Fibroblast of lung (primary cell): ENCODE measurements around the gene ABR. TPM values are rescaled to one million over a fixed set of nuclear protein-coding genes. Genes with fewer than 3 reads are reported as not detected.

ENCODE experiments used
- DNase-seq, 2 donors: peaks; one replicate each; pipeline versions ENCODE4 v3.0.0 to v3.0.0-alpha.2; 2010; ENCODE audit warnings: low read depth in 2 of 2
- H2AFZ ChIP-seq: 2 replicates; pipeline ENCODE4 v1.5.1; 2012; ENCODE audit warnings: low read length, control low read depth, inconsistent platforms
- H3K27ac ChIP-seq: 2 replicates; pipeline ENCODE4 v1.5.1; 2011; ENCODE audit warnings: low read length, control low read depth; ENCODE audit not compliant: insufficient read depth
- H3K27me3 ChIP-seq: 2 replicates; pipeline ENCODE4 v1.5.1; 2011; ENCODE audit warnings: mild to moderate bottlenecking, low read length; ENCODE audit not compliant: control insufficient read depth, insufficient read depth
- H3K36me3 ChIP-seq: 2 replicates; pipeline ENCODE4 v1.5.1; 2011; ENCODE audit warnings: low read length; ENCODE audit not compliant: control insufficient read depth, insufficient read depth
- H3K4me1 ChIP-seq: 2 replicates; pipeline ENCODE4 v1.5.1; 2011; ENCODE audit warnings: low read length; ENCODE audit not compliant: control insufficient read depth, insufficient read depth; ENCODE audit errors: extremely low read depth
- H3K4me2 ChIP-seq: 2 replicates; pipeline ENCODE4 v1.5.1; 2011; ENCODE audit warnings: low read length, control low read depth; ENCODE audit not compliant: insufficient read depth; ENCODE audit errors: extremely low read depth
- H3K4me3 ChIP-seq, 4 experiments: fragments of 200-600 bp in 1 of 4; sonication (generic) in 1 of 4; replicated peaks in 1 of 4; 2 replicates each; pipeline ENCODE4 v1.5.1; 2011 to 2016; ENCODE audit warnings: low read length in 4 of 4, low read depth in 3 of 4, mild to moderate bottlenecking in 3 of 4, control low read depth in 2 of 4, inconsistent platforms in 1 of 4, mixed read lengths in 1 of 4; ENCODE audit not compliant: insufficient read depth in 1 of 4; ENCODE audit errors: control extremely low read depth in 1 of 4
- H3K79me2 ChIP-seq: 2 replicates; pipeline ENCODE4 v1.5.1; 2012; ENCODE audit warnings: mild to moderate bottlenecking, low read length, inconsistent platforms; ENCODE audit not compliant: control insufficient read depth, insufficient read depth
- H3K9ac ChIP-seq: 2 replicates; pipeline ENCODE4 v1.5.1; 2011; ENCODE audit warnings: mild to moderate bottlenecking, low read length, control low read depth; ENCODE audit not compliant: insufficient read depth
- H3K9me3 ChIP-seq: 2 replicates; pipeline ENCODE4 v1.5.1; 2012; ENCODE audit warnings: low read depth, low read length; ENCODE audit not compliant: control insufficient read depth, insufficient read depth
- H4K20me1 ChIP-seq: 2 replicates; pipeline ENCODE4 v1.5.1; 2011; ENCODE audit warnings: low read length; ENCODE audit not compliant: control insufficient read depth, insufficient read depth; ENCODE audit errors: extremely low read depth
- EZH2 ChIP-seq: IDR thresholded peaks from 2 replicates; pipeline ENCODE4 v1.5.1; 2012; ENCODE audit warnings: low read length, control low read depth, mild to moderate bottlenecking; ENCODE audit errors: missing control alignments
- polyA plus RNA-seq, 2 donors: library from polyadenylated mRNA; depleted of rRNA in 1 of 2; stranded (reverse) in 1 of 2; unstranded in 1 of 2; fragments of >200 nt; gene quantifications; 2 replicates each; pipeline ENCODE4 v1.2.1, GENCODE V29; 2011 to 2012; ENCODE audit warnings: missing spikeins in 1 of 2
- total RNA-seq: library from RNA; depleted of rRNA; stranded (reverse); fragments of >200 nt; gene quantifications from 2 replicates; pipeline ENCODE4 v1.2.1, GENCODE V29; 2014
- TF ChIP-seq, protein P1 (sequence below), 2 donors: IDR thresholded peaks in 1 of 2; conservative IDR thresholded peaks in 1 of 2; 1 replicate in 1 of 2; 2 replicates in 1 of 2; pipeline ENCODE4 v1.5.1; 2011 to 2012; ENCODE audit warnings: low read length in 2 of 2, control low read depth in 1 of 2, inconsistent platforms in 1 of 2, low read depth in 1 of 2, mild to moderate bottlenecking in 1 of 2

Gene ABR
- total and polyA plus RNA-seq, 2 donors (not counting 1 experiment from before 2014, with no cell fraction given), result 43.7 to 84.7 TPM

GRCh38 chr17:1197781-1198490, 18.2 kb upstream of the ABR start:
- Histone ChIP-seq H3K4me2 (no peak overlapping the region), H3K27ac (no peak overlapping the region), H3K36me3 (no peaks in the 10 kb centered on the region), H3K4me1 (peaks cover 3% of the 10 kb centered on the region), H3K79me2 (no peaks in the 10 kb centered on the region), H2AFZ (no peak overlapping the region), H3K9ac (no peak overlapping the region), H4K20me1 (no peaks in the 10 kb centered on the region), H3K27me3 (no peaks in the 10 kb centered on the region), H3K4me3 (no peak overlapping the region), H3K9me3 (no peaks in the 10 kb centered on the region)
- TF ChIP-seq EZH2, result no peak
- peak; percentile 21 to 62 for DNase-seq

- peak; percentile 18 to 70 for DNase-seq
- Histone ChIP-seq H3K9me3 (no peaks in the 10 kb centered on the region), H3K9ac (no peak overlapping the region), H3K36me3 (no peaks in the 10 kb centered on the region), H3K79me2 (no peaks in the 10 kb centered on the region), H3K4me3 (no peak overlapping the region), H3K4me1 (peaks cover 3% of the 10 kb centered on the region), H2AFZ (no peak overlapping the region), H3K4me2 (no peak overlapping the region), H3K27ac (no peak overlapping the region), H4K20me1 (no peaks in the 10 kb centered on the region), H3K27me3 (no peaks in the 10 kb centered on the region)
- TF ChIP-seq EZH2, result no peak
- TF ChIP-seq, protein P1, sequence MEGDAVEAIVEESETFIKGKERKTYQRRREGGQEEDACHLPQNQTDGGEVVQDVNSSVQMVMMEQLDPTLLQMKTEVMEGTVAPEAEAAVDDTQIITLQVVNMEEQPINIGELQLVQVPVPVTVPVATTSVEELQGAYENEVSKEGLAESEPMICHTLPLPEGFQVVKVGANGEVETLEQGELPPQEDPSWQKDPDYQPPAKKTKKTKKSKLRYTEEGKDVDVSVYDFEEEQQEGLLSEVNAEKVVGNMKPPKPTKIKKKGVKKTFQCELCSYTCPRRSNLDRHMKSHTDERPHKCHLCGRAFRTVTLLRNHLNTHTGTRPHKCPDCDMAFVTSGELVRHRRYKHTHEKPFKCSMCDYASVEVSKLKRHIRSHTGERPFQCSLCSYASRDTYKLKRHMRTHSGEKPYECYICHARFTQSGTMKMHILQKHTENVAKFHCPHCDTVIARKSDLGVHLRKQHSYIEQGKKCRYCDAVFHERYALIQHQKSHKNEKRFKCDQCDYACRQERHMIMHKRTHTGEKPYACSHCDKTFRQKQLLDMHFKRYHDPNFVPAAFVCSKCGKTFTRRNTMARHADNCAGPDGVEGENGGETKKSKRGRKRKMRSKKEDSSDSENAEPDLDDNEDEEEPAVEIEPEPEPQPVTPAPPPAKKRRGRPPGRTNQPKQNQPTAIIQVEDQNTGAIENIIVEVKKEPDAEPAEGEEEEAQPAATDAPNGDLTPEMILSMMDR (conservative IDR thresholded peaks at IDR 0.05 in 1 of 2, IDR thresholded peaks at IDR 0.05 in 1 of 2; ENCODE audit: low read depth in 1 of 2, low read length in 2 of 2), result no peak
These were observed 17.6 kb upstream of the ABR start for GRCh38 chr17:1197379-1197778.

DNA sequence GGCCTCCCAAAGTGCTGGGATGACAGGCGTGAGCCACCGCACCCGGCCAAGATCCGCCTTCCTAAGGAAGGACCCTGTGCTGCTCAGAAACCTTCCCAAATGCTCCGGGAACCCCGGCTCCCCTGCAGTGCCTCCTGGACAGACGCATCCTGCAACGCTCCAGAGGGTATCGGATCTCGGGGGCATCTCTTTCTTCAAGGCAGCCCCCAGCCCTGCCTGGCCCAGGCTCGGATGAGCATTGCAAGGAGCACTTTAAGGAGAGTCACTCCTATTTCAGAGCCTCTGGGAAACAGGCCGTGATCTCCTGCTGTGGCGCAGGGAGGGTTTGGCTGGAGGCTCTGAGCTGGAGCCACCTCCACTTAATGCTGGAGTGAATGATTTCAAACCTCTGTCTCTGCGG, 17.2 kb upstream of the ABR start:
- Histone ChIP-seq H4K20me1 (no peaks in the 10 kb centered on the region), H3K4me3 (no peak overlapping the region), H3K9ac (no peak overlapping the region), H2AFZ (no peak overlapping the region), H3K79me2 (no peaks in the 10 kb centered on the region), H3K27me3 (no peaks in the 10 kb centered on the region), H3K27ac (no peak overlapping the region), H3K4me2 (no peak overlapping the region), H3K36me3 (no peaks in the 10 kb centered on the region), H3K9me3 (no peaks in the 10 kb centered on the region), H3K4me1 (peaks cover 3% of the 10 kb centered on the region)
- DNase-seq, result no peak
- TF ChIP-seq, protein P1 (conservative IDR thresholded peaks at IDR 0.05 in 1 of 2, IDR thresholded peaks at IDR 0.05 in 1 of 2; ENCODE audit: low read depth in 1 of 2, low read length in 2 of 2), result no peak
- TF ChIP-seq EZH2, result no peak
